ENCODE data around the gene SKIDA1. TPM values are rescaled to one million over a fixed set of nuclear protein-coding genes. Genes with fewer than 3 reads are reported as not detected.

SKIDA1 gene
- total RNA-seq, 1 donor = 0.36 TPM

DNA sequence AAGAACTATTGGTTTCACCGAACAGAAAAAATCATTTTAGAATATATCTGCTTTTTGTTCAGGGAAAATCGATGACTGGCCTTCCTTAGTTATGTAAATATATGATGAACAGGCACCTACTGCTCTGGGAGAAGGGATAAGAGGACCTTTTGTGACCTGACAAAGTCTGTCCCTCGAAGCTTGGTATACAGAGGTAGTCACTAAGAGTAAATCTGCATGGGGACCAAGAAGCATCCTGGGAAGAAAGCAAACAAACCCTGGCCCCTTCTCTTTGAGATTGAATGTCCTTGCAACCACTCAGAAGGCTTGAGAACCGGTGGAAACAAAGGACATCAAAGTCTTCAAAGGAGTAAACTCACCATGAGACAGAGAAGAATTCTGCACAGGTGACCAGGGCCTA lies 52.3 kb downstream of the SKIDA1 start:
- H3K4me1 ChIP-seq (ENCODE audit: insufficient read depth, low read length) = no peaks in the 10 kb centered on the region
- H3K79me2 ChIP-seq (ENCODE audit: insufficient read depth, low read length) = no peaks in the 10 kb centered on the region
- DNase-seq (ENCODE audit: insufficient read length, low spot score, missing footprints) = no peak
- H3K9me3 ChIP-seq (ENCODE audit: low read depth, low read length) = no peaks in the 10 kb centered on the region
- H3K36me3 ChIP-seq (ENCODE audit: insufficient read depth, low read length) = no peaks in the 10 kb centered on the region
- H3K27me3 ChIP-seq (ENCODE audit: insufficient read depth, low read length) = no peaks in the 10 kb centered on the region
- H3K4me2 ChIP-seq (ENCODE audit: insufficient read depth, low read length) = no peak overlapping the region
- no peaks in the 10 kb centered on the region for H4K20me1 ChIP-seq (ENCODE audit: insufficient read depth, low read length)
- H2AFZ ChIP-seq (ENCODE audit: low read length) = no peak overlapping the region
- no peak overlapping the region for H3K27ac ChIP-seq (ENCODE audit: low read depth, low read length)
- TF ChIP-seq, protein P1, sequence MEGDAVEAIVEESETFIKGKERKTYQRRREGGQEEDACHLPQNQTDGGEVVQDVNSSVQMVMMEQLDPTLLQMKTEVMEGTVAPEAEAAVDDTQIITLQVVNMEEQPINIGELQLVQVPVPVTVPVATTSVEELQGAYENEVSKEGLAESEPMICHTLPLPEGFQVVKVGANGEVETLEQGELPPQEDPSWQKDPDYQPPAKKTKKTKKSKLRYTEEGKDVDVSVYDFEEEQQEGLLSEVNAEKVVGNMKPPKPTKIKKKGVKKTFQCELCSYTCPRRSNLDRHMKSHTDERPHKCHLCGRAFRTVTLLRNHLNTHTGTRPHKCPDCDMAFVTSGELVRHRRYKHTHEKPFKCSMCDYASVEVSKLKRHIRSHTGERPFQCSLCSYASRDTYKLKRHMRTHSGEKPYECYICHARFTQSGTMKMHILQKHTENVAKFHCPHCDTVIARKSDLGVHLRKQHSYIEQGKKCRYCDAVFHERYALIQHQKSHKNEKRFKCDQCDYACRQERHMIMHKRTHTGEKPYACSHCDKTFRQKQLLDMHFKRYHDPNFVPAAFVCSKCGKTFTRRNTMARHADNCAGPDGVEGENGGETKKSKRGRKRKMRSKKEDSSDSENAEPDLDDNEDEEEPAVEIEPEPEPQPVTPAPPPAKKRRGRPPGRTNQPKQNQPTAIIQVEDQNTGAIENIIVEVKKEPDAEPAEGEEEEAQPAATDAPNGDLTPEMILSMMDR (IDR thresholded peaks at IDR 0.05; ENCODE audit: extremely low read depth, low read depth, low read length) = no peak
- H3K4me3 ChIP-seq (ENCODE audit: insufficient read depth, low read length) = no peak overlapping the region

DNA sequence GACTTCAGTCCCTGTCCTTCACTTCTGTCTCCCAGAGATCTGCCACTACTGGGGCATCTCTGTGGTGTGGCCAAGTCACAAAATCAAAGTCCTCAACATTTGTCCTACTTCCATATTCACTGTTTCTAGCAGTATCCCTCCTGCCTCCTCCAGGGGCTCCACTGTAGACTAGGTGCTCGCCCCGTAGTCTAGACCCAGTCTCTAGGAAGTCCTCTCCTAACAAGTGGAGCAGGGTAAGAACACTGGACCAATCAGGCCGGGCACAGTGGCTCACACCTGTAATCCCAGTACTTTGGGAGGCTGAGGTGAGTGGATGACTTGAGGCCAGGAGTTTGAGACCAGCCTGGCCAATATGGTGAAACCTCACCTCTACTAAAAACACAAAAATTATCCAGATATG lies 57.4 kb downstream of the SKIDA1 start:
- no peaks in the 10 kb centered on the region for H3K79me2 ChIP-seq (ENCODE audit: insufficient read depth, low read length)
- no peaks in the 10 kb centered on the region for H4K20me1 ChIP-seq (ENCODE audit: insufficient read depth, low read length)
- no peaks in the 10 kb centered on the region for H3K36me3 ChIP-seq (ENCODE audit: insufficient read depth, low read length)
- DNase-seq (ENCODE audit: insufficient read length, low spot score, missing footprints) = no peak
- no peak overlapping the region for H3K4me3 ChIP-seq (ENCODE audit: insufficient read depth, low read length)
- no peak overlapping the region for H3K4me2 ChIP-seq (ENCODE audit: insufficient read depth, low read length)
- TF ChIP-seq, protein P1 (IDR thresholded peaks at IDR 0.05; ENCODE audit: extremely low read depth, low read depth, low read length) = no peak
- no peaks in the 10 kb centered on the region for H3K9me3 ChIP-seq (ENCODE audit: low read depth, low read length)
- H3K27ac ChIP-seq (ENCODE audit: low read depth, low read length) = no peak overlapping the region
- no peaks in the 10 kb centered on the region for H3K4me1 ChIP-seq (ENCODE audit: insufficient read depth, low read length)
- no peaks in the 10 kb centered on the region for H3K27me3 ChIP-seq (ENCODE audit: insufficient read depth, low read length)
- H2AFZ ChIP-seq (ENCODE audit: low read length) = no peak overlapping the region

DNA sequence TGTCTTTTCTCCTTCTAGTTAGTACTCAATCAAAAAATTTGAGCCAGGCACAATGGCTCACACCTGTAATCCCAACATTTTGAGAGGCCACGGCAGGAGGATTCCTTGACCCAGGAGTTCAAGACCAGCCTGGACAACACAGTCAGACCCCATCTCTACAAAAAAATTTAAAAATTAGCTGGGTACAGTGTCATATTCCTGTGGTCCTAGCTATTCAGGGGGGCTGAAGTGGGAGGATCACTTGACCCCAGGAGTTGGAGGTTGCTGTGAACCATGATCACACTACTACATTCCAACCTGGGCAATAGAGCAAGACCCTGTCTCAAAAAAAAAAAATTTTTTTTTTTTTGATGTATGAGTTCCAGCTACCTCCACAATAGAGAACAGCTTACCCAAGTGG lies 57.8 kb downstream of the SKIDA1 start:
- DNase-seq (ENCODE audit: insufficient read length, low spot score, missing footprints) = no peak
- H4K20me1 ChIP-seq (ENCODE audit: insufficient read depth, low read length) = no peaks in the 10 kb centered on the region
- no peaks in the 10 kb centered on the region for H3K27me3 ChIP-seq (ENCODE audit: insufficient read depth, low read length)
- H3K36me3 ChIP-seq (ENCODE audit: insufficient read depth, low read length) = no peaks in the 10 kb centered on the region
- no peaks in the 10 kb centered on the region for H3K4me1 ChIP-seq (ENCODE audit: insufficient read depth, low read length)
- TF ChIP-seq, protein P1 (IDR thresholded peaks at IDR 0.05; ENCODE audit: extremely low read depth, low read depth, low read length) = no peak
- H3K79me2 ChIP-seq (ENCODE audit: insufficient read depth, low read length) = no peaks in the 10 kb centered on the region
- H2AFZ ChIP-seq (ENCODE audit: low read length) = no peak overlapping the region
- H3K4me2 ChIP-seq (ENCODE audit: insufficient read depth, low read length) = no peak overlapping the region
- no peak overlapping the region for H3K27ac ChIP-seq (ENCODE audit: low read depth, low read length)
- H3K4me3 ChIP-seq (ENCODE audit: insufficient read depth, low read length) = no peak overlapping the region
- H3K9me3 ChIP-seq (ENCODE audit: low read depth, low read length) = no peaks in the 10 kb centered on the region

DNA sequence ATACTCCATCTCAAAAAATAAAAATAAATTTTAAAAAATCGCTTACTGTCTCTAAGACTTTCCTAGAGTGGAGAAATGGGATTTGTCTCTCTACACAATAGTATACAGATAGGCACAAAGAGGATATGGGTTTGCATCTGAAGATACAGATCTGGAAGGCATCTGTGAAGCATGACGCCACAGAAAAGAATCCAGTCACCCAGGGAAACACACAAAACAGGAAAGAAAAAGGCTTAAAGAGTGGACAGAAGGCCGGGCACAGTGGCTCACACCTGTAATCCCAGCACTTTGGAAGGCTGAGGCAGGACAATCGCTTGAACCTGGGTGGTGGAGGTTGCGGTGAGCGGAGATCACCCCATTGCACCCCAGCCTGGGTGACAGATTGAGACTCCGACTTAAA lies 61.3 kb downstream of the SKIDA1 start:
- Histone ChIP-seq H3K27ac (ENCODE audit: low read depth, low read length) (no peak overlapping the region), H3K36me3 (ENCODE audit: insufficient read depth, low read length) (no peaks in the 10 kb centered on the region), H3K4me3 (ENCODE audit: insufficient read depth, low read length) (no peak overlapping the region), H3K27me3 (ENCODE audit: insufficient read depth, low read length) (no peaks in the 10 kb centered on the region), H4K20me1 (ENCODE audit: insufficient read depth, low read length) (no peaks in the 10 kb centered on the region), H2AFZ (ENCODE audit: low read length) (no peak overlapping the region), H3K9me3 (ENCODE audit: low read depth, low read length) (no peaks in the 10 kb centered on the region), H3K4me1 (ENCODE audit: insufficient read depth, low read length) (no peaks in the 10 kb centered on the region), H3K79me2 (ENCODE audit: insufficient read depth, low read length) (no peaks in the 10 kb centered on the region), H3K4me2 (ENCODE audit: insufficient read depth, low read length) (no peak overlapping the region)
- TF ChIP-seq, protein P1 (IDR thresholded peaks at IDR 0.05; ENCODE audit: extremely low read depth, low read depth, low read length) = no peak
- DNase-seq (ENCODE audit: insufficient read length, low spot score, missing footprints) = no peak

Small RNA genes lying within 50 kb of the gene (small RNA-seq; reads per million reads assigned to genes)
- not detected for gene MIR1915
- gene RF00019 = not detected
- not detected for gene RNU6-306P

Other genes starting within 250 kb of the SKIDA1 start
- gene MLLT10, start 8.6 kb upstream of the SKIDA1 start, total RNA-seq = 37.6 and 44.8 TPM in 2 replicates